ENCODE measurements around the gene PLA2G4F. TPM values are rescaled to one million over a fixed set of nuclear protein-coding genes. Genes with fewer than 3 reads are reported as not detected.

Gene PLA2G4F
- total RNA-seq, 4 donors from 2014 or later: not detected

- TF ChIP-seq POLR2A (IDR thresholded peaks at IDR 0.05): no peak
- TF ChIP-seq CTCF (IDR thresholded peaks at IDR 0.05): no peak
- no peak for TF ChIP-seq EP300 (IDR thresholded peaks at IDR 0.05)
- Histone ChIP-seq H3K9me3 (peaks cover 0 to 3% (median 0%) of the 10 kb centered on the region in 4 donors), H3K36me3 (no peaks in the 10 kb centered on the region), H3K4me3 (no peak overlapping the region), H3K4me1 (no peaks in the 10 kb centered on the region), H3K27me3 (no peaks in the 10 kb centered on the region), H3K27ac (no peak overlapping the region)
- no peak for DNase-seq (ENCODE audit: low spot score in 2 of 2)
- WGBS, 2 donors: 87 to 91% methylated on average over 6 of the region's 6 CpGs
Measured at GRCh38 chr15:42121021-42121420, 35.4 kb downstream of the PLA2G4F start.

GRCh38 chr15:42120285-42120684, 36.2 kb downstream of the PLA2G4F start:
- TF ChIP-seq CTCF (IDR thresholded peaks at IDR 0.05): no peak
- no peak for TF ChIP-seq EP300 (IDR thresholded peaks at IDR 0.05)
- TF ChIP-seq POLR2A (IDR thresholded peaks at IDR 0.05): no peak
- DNase-seq (ENCODE audit: low spot score in 2 of 2): no peak
- no peak overlapping the region for H3K4me3 ChIP-seq
- H3K9me3 ChIP-seq: peaks cover 0 to 3% (median 0%) of the 10 kb centered on the region in 4 donors
- H3K4me1 ChIP-seq: no peaks in the 10 kb centered on the region
- no peaks in the 10 kb centered on the region for H3K27me3 ChIP-seq
- H3K36me3 ChIP-seq: no peaks in the 10 kb centered on the region
- 83 to 88% methylated on average over 1 of the region's 1 CpG for WGBS, 2 donors
- no peak overlapping the region for H3K27ac ChIP-seq

GRCh38 chr15:42119446-42119760, 37.0 kb downstream of the PLA2G4F start:
- Histone ChIP-seq H3K4me3 (no peak overlapping the region), H3K4me1 (no peaks in the 10 kb centered on the region), H3K27me3 (no peaks in the 10 kb centered on the region), H3K9me3 (peaks cover 0 to 3% (median 0%) of the 10 kb centered on the region in 4 donors), H3K36me3 (no peaks in the 10 kb centered on the region), H3K27ac (no peak overlapping the region)
- TF ChIP-seq EP300 (IDR thresholded peaks at IDR 0.05) (no peak), CTCF (IDR thresholded peaks at IDR 0.05) (no peak), POLR2A (IDR thresholded peaks at IDR 0.05) (no peak)
- 29 to 47% methylated on average over 5 of the region's 5 CpGs for WGBS, 2 donors
- no peak for DNase-seq (ENCODE audit: low spot score in 2 of 2)

GRCh38 chr15:42118650-42119445, 37.6 kb downstream of the PLA2G4F start:
- TF ChIP-seq POLR2A (IDR thresholded peaks at IDR 0.05) (no peak), CTCF (IDR thresholded peaks at IDR 0.05) (no peak), EP300 (IDR thresholded peaks at IDR 0.05) (no peak)
- 12 to 36% methylated on average over 10 of the region's 10 CpGs for WGBS, 2 donors
- peaks cover 0 to 3% (median 0%) of the 10 kb centered on the region in 4 donors for H3K9me3 ChIP-seq
- no peak overlapping the region for H3K27ac ChIP-seq
- H3K27me3 ChIP-seq: no peaks in the 10 kb centered on the region
- DNase-seq (ENCODE audit: low spot score in 2 of 2): no peak
- H3K4me3 ChIP-seq: no peak overlapping the region
- no peaks in the 10 kb centered on the region for H3K4me1 ChIP-seq
- H3K36me3 ChIP-seq: no peaks in the 10 kb centered on the region

- 56 to 58% methylated on average over 4 of the region's 4 CpGs for WGBS, 2 donors
- TF ChIP-seq EP300 (IDR thresholded peaks at IDR 0.05) (no peak), CTCF (IDR thresholded peaks at IDR 0.05) (no peak), POLR2A (IDR thresholded peaks at IDR 0.05) (no peak)
Measured at GRCh38 chr15:42111924-42112323, 44.5 kb downstream of the PLA2G4F start.

More at GRCh38 chr15:42111924-42112323, 44.5 kb downstream of the PLA2G4F start:
- peaks cover 0 to 6% (median 2%) of the 10 kb centered on the region in 4 donors for H3K9me3 ChIP-seq
- DNase-seq (ENCODE audit: low spot score in 2 of 2): no peak
- no peak overlapping the region for H3K27ac ChIP-seq
- H3K36me3 ChIP-seq: no peaks in the 10 kb centered on the region
- no peaks in the 10 kb centered on the region for H3K4me1 ChIP-seq
- H3K27me3 ChIP-seq: no peaks in the 10 kb centered on the region
- no peak overlapping the region for H3K4me3 ChIP-seq

Measured in tibial nerve (tissue), 4 donors.